ENCODE measurements around the gene CFAP92. TPM values are rescaled to one million over a fixed set of nuclear protein-coding genes. Genes with fewer than 3 reads are reported as not detected.

Gene CFAP92
- total and polyA plus RNA-seq, 10 donors, result 0.29 to 3.1 (median 1.3) TPM

DNA sequence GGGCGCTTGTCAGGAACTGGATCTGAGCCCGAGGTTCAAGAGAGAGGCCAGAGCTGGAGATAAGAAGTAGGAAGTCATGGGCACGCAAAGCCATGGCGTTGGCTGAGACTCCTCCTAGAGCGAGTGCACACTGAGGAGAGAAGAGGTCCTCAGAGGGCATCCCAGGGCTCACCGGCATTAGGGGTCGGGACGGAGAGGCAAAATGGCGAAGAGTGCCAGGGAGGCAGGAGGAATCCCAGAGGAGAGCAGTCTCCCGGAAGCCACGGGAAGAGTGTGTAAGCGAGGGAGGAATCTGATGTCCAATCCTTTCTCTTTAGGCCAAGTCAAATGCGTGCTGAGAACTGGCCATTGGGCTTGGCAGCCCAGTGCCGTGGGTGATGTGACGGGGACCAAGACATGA is 31.2 kb upstream of the CFAP92 start:
- 69 to 89% (median 78%) methylated on average over 15 of the region's 15 CpGs for WGBS, 5 donors
- H3K36me3 ChIP-seq, result no peaks in the 10 kb centered on the region
- H3K4me3 ChIP-seq, result no peak overlapping the region
- TF ChIP-seq POLR2A (IDR thresholded peaks at IDR 0.05), result no peak
- TF ChIP-seq, protein P1, sequence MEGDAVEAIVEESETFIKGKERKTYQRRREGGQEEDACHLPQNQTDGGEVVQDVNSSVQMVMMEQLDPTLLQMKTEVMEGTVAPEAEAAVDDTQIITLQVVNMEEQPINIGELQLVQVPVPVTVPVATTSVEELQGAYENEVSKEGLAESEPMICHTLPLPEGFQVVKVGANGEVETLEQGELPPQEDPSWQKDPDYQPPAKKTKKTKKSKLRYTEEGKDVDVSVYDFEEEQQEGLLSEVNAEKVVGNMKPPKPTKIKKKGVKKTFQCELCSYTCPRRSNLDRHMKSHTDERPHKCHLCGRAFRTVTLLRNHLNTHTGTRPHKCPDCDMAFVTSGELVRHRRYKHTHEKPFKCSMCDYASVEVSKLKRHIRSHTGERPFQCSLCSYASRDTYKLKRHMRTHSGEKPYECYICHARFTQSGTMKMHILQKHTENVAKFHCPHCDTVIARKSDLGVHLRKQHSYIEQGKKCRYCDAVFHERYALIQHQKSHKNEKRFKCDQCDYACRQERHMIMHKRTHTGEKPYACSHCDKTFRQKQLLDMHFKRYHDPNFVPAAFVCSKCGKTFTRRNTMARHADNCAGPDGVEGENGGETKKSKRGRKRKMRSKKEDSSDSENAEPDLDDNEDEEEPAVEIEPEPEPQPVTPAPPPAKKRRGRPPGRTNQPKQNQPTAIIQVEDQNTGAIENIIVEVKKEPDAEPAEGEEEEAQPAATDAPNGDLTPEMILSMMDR (IDR thresholded peaks at IDR 0.05 in 8 of 11, conservative IDR thresholded peaks at IDR 0.05 in 3 of 11), result no peak
- TF ChIP-seq POLR2AphosphoS5 (IDR thresholded peaks at IDR 0.05), result no peak
- H3K9me3 ChIP-seq, result no peaks in the 10 kb centered on the region
- DNase-seq, result peak; percentile 67
- H3K4me1 ChIP-seq, result peaks cover 15 to 73% (median 48%) of the 10 kb centered on the region in 6 donors
- H3K27me3 ChIP-seq (replicated peaks in 1 of 7), result no peaks in the 10 kb centered on the region
- intact Hi-C loops (cut with DNase I; ENCODE audit: low total_unique reads), result no loop called here
- H3K27ac ChIP-seq, result peak overlapping the region; percentile 11 to 85 (median 72)

GRCh38 chr3:129023909-129024308 is 30.0 kb upstream of the CFAP92 start:
- TF ChIP-seq, protein P1 (IDR thresholded peaks at IDR 0.05 in 8 of 11, conservative IDR thresholded peaks at IDR 0.05 in 3 of 11), result peak in 1 of 11 experiments; percentile 18
- TF ChIP-seq POLR2AphosphoS5 (IDR thresholded peaks at IDR 0.05), result no peak
- peaks cover 15 to 76% (median 48%) of the 10 kb centered on the region in 6 donors for H3K4me1 ChIP-seq

DNA sequence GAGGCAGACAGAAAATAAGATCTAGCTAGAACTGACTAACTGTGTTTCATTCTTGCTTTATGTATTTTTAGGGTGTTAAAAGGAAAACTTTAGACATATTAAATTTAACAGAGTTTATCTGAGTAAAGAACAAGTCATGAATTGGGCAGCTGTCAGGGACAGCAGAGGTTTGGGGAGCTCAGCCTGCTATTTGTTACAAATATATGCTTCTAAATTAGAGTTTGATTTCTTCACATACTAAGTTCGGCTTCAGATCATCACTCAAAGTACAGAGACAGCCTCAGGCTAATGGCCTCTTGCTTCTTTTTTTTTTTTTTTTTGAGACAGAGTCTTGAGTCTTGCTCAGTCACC is 29.1 kb upstream of the CFAP92 start:
- no peaks in the 10 kb centered on the region for H3K36me3 ChIP-seq
- no peaks in the 10 kb centered on the region for H3K27me3 ChIP-seq (replicated peaks in 1 of 7)
- peaks cover 16 to 86% (median 57%) of the 10 kb centered on the region in 6 donors for H3K4me1 ChIP-seq
- intact Hi-C loops (cut with DNase I; ENCODE audit: low total_unique reads), result no loop called here
- DNase-seq, result no peak
- no peak for TF ChIP-seq POLR2A (IDR thresholded peaks at IDR 0.05)
- TF ChIP-seq POLR2AphosphoS5 (IDR thresholded peaks at IDR 0.05), result no peak
- TF ChIP-seq, protein P1 (IDR thresholded peaks at IDR 0.05 in 8 of 11, conservative IDR thresholded peaks at IDR 0.05 in 3 of 11), result no peak
- H3K27ac ChIP-seq, result peak overlapping the region in 7 of 8 donors; percentile 33 to 79 (median 70)
- no peak overlapping the region for H3K4me3 ChIP-seq
- WGBS, 5 donors, result 80 to 88% (median 83%) methylated on average over 1 of the region's 1 CpG
- H3K9me3 ChIP-seq, result no peaks in the 10 kb centered on the region

More at GRCh38 chr3:129023909-129024308, 30.0 kb upstream of the CFAP92 start:
- Histone ChIP-seq H3K4me3 (no peak overlapping the region), H3K27ac (peak overlapping the region in 3 of 8 donors; percentile 50 to 76 (median 73)), H3K9me3 (no peaks in the 10 kb centered on the region), H3K27me3 (replicated peaks in 1 of 7) (no peaks in the 10 kb centered on the region), H3K36me3 (no peaks in the 10 kb centered on the region)
- intact Hi-C loops (cut with DNase I; ENCODE audit: low total_unique reads), result no loop called here
- no peak for DNase-seq
- WGBS, 5 donors, result 71 to 83% (median 74%) methylated on average over 2 of the region's 2 CpGs

DNA sequence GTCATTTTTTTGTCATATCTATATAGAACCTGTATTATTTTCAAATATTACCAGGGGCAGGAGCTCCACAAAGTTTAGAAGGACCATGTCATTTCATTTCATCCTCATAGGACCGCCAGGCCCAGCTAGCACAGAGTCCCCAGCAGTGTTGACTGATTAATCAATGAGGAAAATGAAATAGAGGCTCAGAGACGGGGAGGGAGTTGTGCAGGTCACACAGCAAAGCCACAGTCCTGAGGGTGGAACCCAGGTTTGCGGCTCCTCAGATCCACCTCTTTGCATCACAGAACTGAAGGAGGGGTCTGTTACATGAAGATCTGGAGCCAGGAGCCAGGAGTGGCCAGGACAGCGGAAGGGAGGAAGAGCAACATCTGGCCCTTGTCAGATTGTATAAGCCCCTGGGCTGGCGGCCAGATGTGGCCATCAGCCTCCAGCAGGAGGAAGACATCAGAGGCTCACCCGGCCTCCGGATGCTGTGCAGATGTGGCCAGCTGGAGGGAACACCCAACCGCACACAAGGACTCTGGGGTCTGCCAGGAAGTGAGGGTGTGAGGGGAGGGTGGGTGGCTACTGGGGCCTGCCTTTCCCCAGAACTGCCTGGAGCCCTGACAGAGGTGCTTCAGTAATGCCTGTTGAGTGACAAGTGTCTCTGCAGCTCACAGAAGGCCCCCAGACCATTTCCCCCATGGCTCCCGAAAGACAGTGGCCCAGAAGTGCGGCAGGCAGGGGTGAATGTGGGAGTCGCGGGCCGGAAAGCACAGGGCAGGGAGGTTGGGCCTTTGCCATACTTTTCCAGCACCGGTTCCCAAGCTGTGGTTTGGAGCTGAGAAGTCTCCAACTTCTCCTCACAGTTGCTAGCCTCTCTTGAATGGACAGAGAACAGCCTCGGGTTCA is 28.5 kb upstream of the CFAP92 start:
- peak; percentile 84 for DNase-seq
- Histone ChIP-seq H3K27me3 (replicated peaks in 1 of 7) (no peaks in the 10 kb centered on the region), H3K27ac (peak overlapping the region in 7 of 8 donors; percentile 33 to 79 (median 70)), H3K36me3 (no peaks in the 10 kb centered on the region), H3K9me3 (no peaks in the 10 kb centered on the region), H3K4me1 (peaks cover 16 to 87% (median 58%) of the 10 kb centered on the region in 6 donors), H3K4me3 (no peak overlapping the region)
- TF ChIP-seq POLR2AphosphoS5 (IDR thresholded peaks at IDR 0.05) (peak; percentile 83 to 90 (median 86)), POLR2A (IDR thresholded peaks at IDR 0.05) (no peak)
- TF ChIP-seq, protein P1 (IDR thresholded peaks at IDR 0.05 in 8 of 11, conservative IDR thresholded peaks at IDR 0.05 in 3 of 11), result no peak
- WGBS, 5 donors, result 42 to 64% (median 46%) methylated on average over 11 to 15 of the region's 15 CpGs
- intact Hi-C loops (cut with DNase I; ENCODE audit: low total_unique reads), result no loop called here

Data from spleen (tissue), 11 donors.